Mucosa of gallbladder (tissue), 1 donor: ENCODE data around the gene TNP2. TPM values are rescaled to one million over a fixed set of nuclear protein-coding genes. Genes with fewer than 3 reads are reported as not detected.
"Not testable (repeated sequence)": the region's sequence is repeated elsewhere in the genome, so short reads cannot be mapped to it uniquely, and the experiment has no call there.

ENCODE experiments used
- DNase-seq: peaks from one replicate; pipeline ENCODE4 v3.0.0-alpha.2; 2020; ENCODE audit warnings: low spot score
- total RNA-seq: library from RNA; stranded (reverse); gene quantifications from one replicate; pipeline ENCODE4 v1.2.1, GENCODE V29; 2021
- donor health status: DM: no; HTN: no; CAD: no.

TNP2 gene
- total RNA-seq, 1 donor from 2014 or later, result not detected

GRCh38 chr16:11220507-11220906 is 48.6 kb downstream of the TNP2 start:
- not testable (repeated sequence) for DNase-seq

GRCh38 chr16:11219178-11219577 is 49.9 kb downstream of the TNP2 start:
- DNase-seq, result no peak

GRCh38 chr16:11218604-11218962 is 50.5 kb downstream of the TNP2 start:
- no peak for DNase-seq

Other genes with a start within 250 kb of the TNP2 start
- gene SOCS1, start 13.1 kb downstream of the TNP2 start, total RNA-seq, result 6.0 TPM
- not detected for gene PRM3, start 4.3 kb upstream of the TNP2 start, total RNA-seq
- not detected for gene PRM2, start 7.2 kb upstream of the TNP2 start, total RNA-seq
- gene PRM1, start 12.0 kb upstream of the TNP2 start, total RNA-seq, result not detected
- gene RMI2, start 76.1 kb upstream of the TNP2 start, total RNA-seq, result 4.4 TPM